HCT116 (cell line): ENCODE measurements around the gene SMIM11.

Source experiments
- CBX3 ChIP-seq: IDR thresholded peaks from 2 replicates; pipeline ENCODE4 v1.6.1; 2012; ENCODE audit warnings: low read depth
- CEBPB ChIP-seq: IDR thresholded peaks from 2 replicates; pipeline ENCODE4 v1.6.1; 2012; ENCODE audit warnings: low read depth
- CTCF ChIP-seq, 3 experiments: fragments of 200-600 bp in 1 of 3; sonication (generic) in 1 of 3; IDR thresholded peaks in 2 of 3; conservative IDR thresholded peaks in 1 of 3; 2 replicates each; pipeline ENCODE4 v1.5.1; 2012 to 2017; ENCODE audit warnings: low read depth in 2 of 3, low read length in 2 of 3, antibody characterized with exemption in 1 of 3, borderline replicate concordance in 1 of 3, control low read depth in 1 of 3, mild to moderate bottlenecking in 1 of 3, mixed read lengths in 1 of 3, mixed run types in 1 of 3, moderate library complexity in 1 of 3; ENCODE audit not compliant: insufficient read depth in 1 of 3
- MAX ChIP-seq: IDR thresholded peaks from 2 replicates; pipeline ENCODE4 v1.6.1; 2012

GRCh38 chr21:34354836-34355235 lies 20.5 kb upstream of the SMIM11 start:
- TF ChIP-seq MAX, result no peak
- no peak for TF ChIP-seq CTCF (IDR thresholded peaks at IDR 0.05 in 2 of 3, conservative IDR thresholded peaks at IDR 0.05 in 1 of 3; ENCODE audit: borderline replicate concordance in 1 of 3, insufficient read depth in 1 of 3, low read depth in 2 of 3, low read length in 2 of 3)
- TF ChIP-seq CEBPB, result no peak
- no peak for TF ChIP-seq CBX3
